Neural cell (in vitro differentiated cells): ENCODE measurements around the gene ANKRD33B.

Experiments
- CTCF ChIP-seq: fragments of 450-650 bp; IDR thresholded peaks from 2 replicates; pipeline ENCODE4 v1.5.1; 2014; ENCODE audit warnings: antibody characterized with exemption, mild to moderate bottlenecking, moderate library complexity; ENCODE audit not compliant: poor library complexity, severe bottlenecking
- REST ChIP-seq: IDR thresholded peaks from 2 replicates; pipeline ENCODE4 v1.6.1; 2012; ENCODE audit warnings: borderline replicate concordance

GRCh38 chr5:10644192-10644591 lies 80.3 kb downstream of the ANKRD33B start:
- TF ChIP-seq REST = no peak
- TF ChIP-seq CTCF = no peak
